Neural crest cell (in vitro differentiated cells): ENCODE measurements around the gene DYRK1A. TPM values are rescaled to one million over a fixed set of nuclear protein-coding genes. Genes with fewer than 3 reads are reported as not detected.

Source experiments
- DNase-seq: peaks from one replicate; pipeline ENCODE4 v3.0.0; 2021; ENCODE audit warnings: low read depth, mixed read lengths, low spot score
- H3K27ac Mint-ChIP-seq: one replicate; pipeline ENCODE4 v1.8.0; 2021; ENCODE audit warnings: mild to moderate bottlenecking, mixed read lengths; ENCODE audit not compliant: unreplicated experiment
- H3K27me3 Mint-ChIP-seq: 2 replicates; pipeline ENCODE4 v1.8.0; 2021; ENCODE audit warnings: low read depth, mild to moderate bottlenecking, mixed read lengths
- H3K36me3 Mint-ChIP-seq: 2 replicates; pipeline ENCODE4 v1.8.0; 2021; ENCODE audit warnings: low read depth, mild to moderate bottlenecking, mixed read lengths
- H3K4me1 Mint-ChIP-seq: 2 replicates; pipeline ENCODE4 v1.8.0; 2021; ENCODE audit warnings: mixed read lengths
- H3K4me3 Mint-ChIP-seq: one replicate; pipeline ENCODE4 v1.8.0; 2021; ENCODE audit warnings: mild to moderate bottlenecking, mixed read lengths
- H3K9me3 Mint-ChIP-seq: 2 replicates; pipeline ENCODE4 v1.8.0; 2021; ENCODE audit warnings: mixed read lengths
- total RNA-seq: library from RNA; stranded (reverse); gene quantifications from 2 replicates; pipeline ENCODE4 v1.2.1, GENCODE V29; 2021
- TF ChIP-seq, protein P1 (sequence below): fragments of 200-600 bp; sonication (generic); conservative IDR thresholded peaks from 2 replicates; pipeline ENCODE4 v1.5.0; 2021; ENCODE audit warnings: antibody characterized with exemption, mild to moderate bottlenecking

DYRK1A gene
- total RNA-seq, 1 donor from 2014 or later, result 77.0 TPM

DNA sequence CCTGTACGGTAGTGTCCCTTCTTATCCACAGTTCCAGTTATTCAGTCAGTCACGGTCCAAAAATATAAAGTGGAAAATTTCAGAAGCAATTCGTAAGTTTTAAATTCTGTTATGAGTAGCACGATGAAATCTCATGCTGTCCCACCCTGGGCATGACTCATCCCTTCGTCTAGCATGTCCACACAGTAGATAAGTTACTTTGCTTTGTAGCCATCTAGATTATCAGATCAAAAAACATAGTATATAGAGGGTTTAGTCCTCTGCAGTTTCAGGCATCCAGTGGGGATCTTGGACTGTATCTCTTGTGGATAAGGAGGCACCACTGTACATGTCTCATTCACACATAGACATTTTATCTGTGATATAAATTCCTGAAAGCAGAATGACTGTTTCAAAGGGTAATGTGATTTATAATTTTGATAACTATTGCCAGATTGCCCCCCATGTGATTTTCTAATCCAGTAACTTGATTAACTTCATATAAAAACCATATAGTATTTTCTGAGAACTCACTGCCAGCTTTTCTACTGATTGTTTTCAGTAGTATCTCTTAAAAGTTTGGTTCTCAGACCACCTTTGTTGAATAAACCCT, 143.3 kb downstream of the DYRK1A start:
- no peak overlapping the region for H3K27ac Mint-ChIP-seq
- H3K27me3 Mint-ChIP-seq, result no peaks in the 10 kb centered on the region

DNA sequence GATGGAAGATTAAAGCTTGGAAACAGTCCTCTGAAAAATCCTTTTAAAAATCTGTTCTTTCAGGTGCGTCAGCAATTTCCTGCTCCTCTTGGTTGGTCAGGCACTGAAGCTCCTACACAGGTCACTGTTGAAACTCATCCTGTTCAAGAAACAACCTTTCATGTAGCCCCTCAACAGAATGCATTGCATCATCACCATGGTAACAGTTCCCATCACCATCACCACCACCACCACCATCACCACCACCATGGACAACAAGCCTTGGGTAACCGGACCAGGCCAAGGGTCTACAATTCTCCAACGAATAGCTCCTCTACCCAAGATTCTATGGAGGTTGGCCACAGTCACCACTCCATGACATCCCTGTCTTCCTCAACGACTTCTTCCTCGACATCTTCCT, 145.3 kb downstream of the DYRK1A start:
- TF ChIP-seq, protein P1, sequence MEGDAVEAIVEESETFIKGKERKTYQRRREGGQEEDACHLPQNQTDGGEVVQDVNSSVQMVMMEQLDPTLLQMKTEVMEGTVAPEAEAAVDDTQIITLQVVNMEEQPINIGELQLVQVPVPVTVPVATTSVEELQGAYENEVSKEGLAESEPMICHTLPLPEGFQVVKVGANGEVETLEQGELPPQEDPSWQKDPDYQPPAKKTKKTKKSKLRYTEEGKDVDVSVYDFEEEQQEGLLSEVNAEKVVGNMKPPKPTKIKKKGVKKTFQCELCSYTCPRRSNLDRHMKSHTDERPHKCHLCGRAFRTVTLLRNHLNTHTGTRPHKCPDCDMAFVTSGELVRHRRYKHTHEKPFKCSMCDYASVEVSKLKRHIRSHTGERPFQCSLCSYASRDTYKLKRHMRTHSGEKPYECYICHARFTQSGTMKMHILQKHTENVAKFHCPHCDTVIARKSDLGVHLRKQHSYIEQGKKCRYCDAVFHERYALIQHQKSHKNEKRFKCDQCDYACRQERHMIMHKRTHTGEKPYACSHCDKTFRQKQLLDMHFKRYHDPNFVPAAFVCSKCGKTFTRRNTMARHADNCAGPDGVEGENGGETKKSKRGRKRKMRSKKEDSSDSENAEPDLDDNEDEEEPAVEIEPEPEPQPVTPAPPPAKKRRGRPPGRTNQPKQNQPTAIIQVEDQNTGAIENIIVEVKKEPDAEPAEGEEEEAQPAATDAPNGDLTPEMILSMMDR, result no peak
- Mint-ChIP-seq H3K27me3 (no peaks in the 10 kb centered on the region), H3K27ac (no peak overlapping the region), H3K36me3 (peaks cover 40% of the 10 kb centered on the region), H3K9me3 (no peaks in the 10 kb centered on the region), H3K4me1 (no peaks in the 10 kb centered on the region), H3K4me3 (no peak overlapping the region)
- no peak for DNase-seq

More for the DNA sequence above, 143.3 kb downstream of the DYRK1A start:
- TF ChIP-seq, protein P1, result no peak
- H3K4me3 Mint-ChIP-seq, result no peak overlapping the region
- H3K9me3 Mint-ChIP-seq, result no peaks in the 10 kb centered on the region
- DNase-seq, result no peak
- H3K4me1 Mint-ChIP-seq, result no peaks in the 10 kb centered on the region
- peaks cover 38% of the 10 kb centered on the region for H3K36me3 Mint-ChIP-seq

- DNase-seq, result no peak
- peaks cover 56% of the 10 kb centered on the region for H3K36me3 Mint-ChIP-seq
- TF ChIP-seq, protein P1, result no peak
- H3K27me3 Mint-ChIP-seq, result no peaks in the 10 kb centered on the region
- H3K4me3 Mint-ChIP-seq, result no peak overlapping the region
- H3K27ac Mint-ChIP-seq, result no peak overlapping the region
- H3K4me1 Mint-ChIP-seq, result no peaks in the 10 kb centered on the region
- H3K9me3 Mint-ChIP-seq, result no peaks in the 10 kb centered on the region
Measured at GRCh38 chr21:37513383-37513782, 146.8 kb downstream of the DYRK1A start.

GRCh38 chr21:37514038-37514667, 147.6 kb downstream of the DYRK1A start:
- no peak overlapping the region for H3K27ac Mint-ChIP-seq
- DNase-seq, result no peak
- H3K27me3 Mint-ChIP-seq, result no peaks in the 10 kb centered on the region
- no peak overlapping the region for H3K4me3 Mint-ChIP-seq
- H3K36me3 Mint-ChIP-seq, result peaks cover 58% of the 10 kb centered on the region
- TF ChIP-seq, protein P1, result no peak
- no peaks in the 10 kb centered on the region for H3K4me1 Mint-ChIP-seq
- no peaks in the 10 kb centered on the region for H3K9me3 Mint-ChIP-seq

DNA sequence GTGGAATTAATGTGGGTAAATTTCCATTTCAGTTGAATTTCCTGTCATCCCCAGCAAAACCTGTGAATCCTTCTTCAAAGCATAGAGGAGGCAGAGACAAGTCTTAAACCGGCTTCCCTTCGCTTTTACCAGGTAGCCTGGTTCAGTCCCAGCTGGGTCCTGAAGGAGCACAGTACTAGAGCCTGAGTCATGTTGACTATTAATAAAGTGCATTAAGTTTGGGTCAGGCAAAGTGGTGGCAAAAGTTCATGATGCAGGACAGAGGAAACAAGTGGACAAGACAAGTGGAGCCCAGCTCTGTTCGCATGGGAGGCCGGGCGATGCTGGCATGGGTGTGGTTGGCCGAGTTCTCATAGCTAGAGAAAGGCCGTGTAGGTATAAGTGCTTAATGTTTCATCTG, 150.4 kb downstream of the DYRK1A start:
- TF ChIP-seq, protein P1, result no peak
- DNase-seq, result no peak
- Mint-ChIP-seq H3K27me3 (no peaks in the 10 kb centered on the region), H3K36me3 (peaks cover 49% of the 10 kb centered on the region), H3K4me3 (no peak overlapping the region), H3K9me3 (no peaks in the 10 kb centered on the region), H3K4me1 (peaks cover 7% of the 10 kb centered on the region), H3K27ac (no peak overlapping the region)
